BLaER1 (cell line): Measurements from ENCODE around the gene SDC1.
"Not testable (repeated sequence)": the region's sequence is repeated elsewhere in the genome, so short reads cannot be mapped to it uniquely, and the experiment has no call there.

Source experiments
- H3K27ac ChIP-seq: shearing (Covaris generic); formaldehyde crosslinking; 2 replicates; pipeline ENCODE4 v1.8.1; 2022
- H3K27me3 ChIP-seq: shearing (Covaris generic); formaldehyde crosslinking; 2 replicates; pipeline ENCODE4 v1.8.1; 2022
- H3K36me3 ChIP-seq: shearing (Covaris generic); formaldehyde crosslinking; 2 replicates; pipeline ENCODE4 v1.8.1; 2022
- H3K4me1 ChIP-seq: shearing (Covaris generic); formaldehyde crosslinking; 2 replicates; pipeline ENCODE4 v1.8.1; 2022
- H3K4me2 ChIP-seq: shearing (Covaris generic); formaldehyde crosslinking; 2 replicates; pipeline ENCODE4 v1.8.1; 2022
- H3K4me3 ChIP-seq: shearing (Covaris generic); formaldehyde crosslinking; 2 replicates; pipeline ENCODE4 v1.8.1; 2022
- H3K9ac ChIP-seq: shearing (Covaris generic); formaldehyde crosslinking; 2 replicates; pipeline ENCODE4 v1.8.1; 2022
- H3K9me3 ChIP-seq: shearing (Covaris generic); formaldehyde crosslinking; 2 replicates; pipeline ENCODE4 v1.8.1; 2022
- H4K20me1 ChIP-seq: shearing (Covaris generic); formaldehyde crosslinking; 2 replicates; pipeline ENCODE4 v1.8.1; 2022
- Cebpa-rat ChIP-seq: shearing (Covaris generic); IDR thresholded peaks from 2 replicates; pipeline ENCODE4 v1.8.1; 2022

Gene SDC1

GRCh38 chr2:20242727-20243377, 17.9 kb upstream of the SDC1 start:
- Histone ChIP-seq H3K4me3 (no peak overlapping the region), H3K9me3 (peaks cover 6% of the 10 kb centered on the region; the same call in 1 of the 2 replicates), H3K9ac (no peak overlapping the region), H3K4me1 (no peaks in the 10 kb centered on the region), H3K36me3 (peaks cover 22% of the 10 kb centered on the region), H3K27ac (no peak overlapping the region), H3K27me3 (no peaks in the 10 kb centered on the region), H3K4me2 (no peak overlapping the region), H4K20me1 (no peaks in the 10 kb centered on the region)
- no peak for TF ChIP-seq Cebpa-rat

- Histone ChIP-seq H3K9ac (no peak overlapping the region), H3K4me3 (no peak overlapping the region), H3K4me2 (no peak overlapping the region), H3K9me3 (peaks cover 7% of the 10 kb centered on the region; the same call in 1 of the 2 replicates), H3K36me3 (peaks cover 15% of the 10 kb centered on the region), H3K4me1 (no peaks in the 10 kb centered on the region), H3K27ac (no peak overlapping the region), H3K27me3 (no peaks in the 10 kb centered on the region), H4K20me1 (no peaks in the 10 kb centered on the region)
- no peak for TF ChIP-seq Cebpa-rat
Observed at GRCh38 chr2:20241973-20242726, 17.2 kb upstream of the SDC1 start.

- not testable (repeated sequence) for H3K4me3 ChIP-seq, H3K36me3 ChIP-seq, H3K27me3 ChIP-seq, H3K9ac ChIP-seq, H3K9me3 ChIP-seq, H3K4me2 ChIP-seq, H3K27ac ChIP-seq, H4K20me1 ChIP-seq, H3K4me1 ChIP-seq
Observed at GRCh38 chr2:20240291-20240690, 15.4 kb upstream of the SDC1 start.

- TF ChIP-seq Cebpa-rat, result no peak
- Histone ChIP-seq H3K4me2 (no peak overlapping the region), H3K9ac (no peak overlapping the region), H3K36me3 (no peaks in the 10 kb centered on the region), H4K20me1 (no peaks in the 10 kb centered on the region), H3K4me3 (no peak overlapping the region), H3K27ac (no peak overlapping the region), H3K4me1 (no peaks in the 10 kb centered on the region), H3K9me3 (peaks cover 7% of the 10 kb centered on the region; the same call in 1 of the 2 replicates), H3K27me3 (no peaks in the 10 kb centered on the region)
Observed at GRCh38 chr2:20236496-20236895, 11.6 kb upstream of the SDC1 start.

GRCh38 chr2:20235655-20236305, 10.8 kb upstream of the SDC1 start:
- H3K27me3 ChIP-seq, result no peaks in the 10 kb centered on the region
- H3K4me2 ChIP-seq, result no peak overlapping the region
- no peaks in the 10 kb centered on the region for H4K20me1 ChIP-seq
- H3K36me3 ChIP-seq, result no peaks in the 10 kb centered on the region
- no peak overlapping the region for H3K9ac ChIP-seq
- H3K27ac ChIP-seq, result no peak overlapping the region
- no peaks in the 10 kb centered on the region for H3K4me1 ChIP-seq
- H3K4me3 ChIP-seq, result no peak overlapping the region
- TF ChIP-seq Cebpa-rat, result no peak
- peaks cover 7% of the 10 kb centered on the region; the same call in 1 of the 2 replicates for H3K9me3 ChIP-seq

GRCh38 chr2:20234597-20234996, 9.7 kb upstream of the SDC1 start:
- H3K36me3 ChIP-seq, H3K27me3 ChIP-seq, H3K4me3 ChIP-seq, H3K9me3 ChIP-seq, H3K9ac ChIP-seq, H3K4me2 ChIP-seq, H3K27ac ChIP-seq, H4K20me1 ChIP-seq, H3K4me1 ChIP-seq: not testable (repeated sequence)

- H3K27me3 ChIP-seq, result no peaks in the 10 kb centered on the region
- H3K36me3 ChIP-seq, result no peaks in the 10 kb centered on the region
- no peaks in the 10 kb centered on the region for H4K20me1 ChIP-seq
- no peak overlapping the region for H3K4me2 ChIP-seq
- no peak overlapping the region for H3K27ac ChIP-seq
- TF ChIP-seq Cebpa-rat, result no peak
- H3K9me3 ChIP-seq, result peaks cover under 1% of the 10 kb centered on the region; the same call in 1 of the 2 replicates
- H3K4me3 ChIP-seq, result no peak overlapping the region
- H3K9ac ChIP-seq, result no peak overlapping the region
- no peaks in the 10 kb centered on the region for H3K4me1 ChIP-seq
Observed at GRCh38 chr2:20232837-20233207, 7.9 kb upstream of the SDC1 start.

- Histone ChIP-seq H3K27me3 (no peaks in the 10 kb centered on the region), H3K9ac (no peak overlapping the region), H3K36me3 (no peaks in the 10 kb centered on the region), H3K27ac (no peak overlapping the region), H4K20me1 (no peaks in the 10 kb centered on the region), H3K4me2 (no peak overlapping the region), H3K4me3 (no peak overlapping the region), H3K4me1 (no peaks in the 10 kb centered on the region; the same call in 1 of the 2 replicates), H3K9me3 (no peaks in the 10 kb centered on the region)
- no peak for TF ChIP-seq Cebpa-rat
Observed at GRCh38 chr2:20231598-20232026, 6.7 kb upstream of the SDC1 start.

GRCh38 chr2:20231159-20231558, 6.2 kb upstream of the SDC1 start:
- H3K4me3 ChIP-seq, result no peak overlapping the region
- H3K9ac ChIP-seq, result no peak overlapping the region
- no peak overlapping the region for H3K4me2 ChIP-seq
- H4K20me1 ChIP-seq, result no peaks in the 10 kb centered on the region
- H3K27me3 ChIP-seq, result no peaks in the 10 kb centered on the region
- H3K36me3 ChIP-seq, result no peaks in the 10 kb centered on the region
- peaks cover 5% of the 10 kb centered on the region for H3K4me1 ChIP-seq
- no peak for TF ChIP-seq Cebpa-rat
- no peaks in the 10 kb centered on the region for H3K9me3 ChIP-seq
- H3K27ac ChIP-seq, result no peak overlapping the region

GRCh38 chr2:20230114-20230425, 5.1 kb upstream of the SDC1 start:
- no peak for TF ChIP-seq Cebpa-rat
- H3K27me3 ChIP-seq, result no peaks in the 10 kb centered on the region
- no peak overlapping the region for H3K27ac ChIP-seq
- no peak overlapping the region for H3K4me3 ChIP-seq
- no peak overlapping the region for H3K4me2 ChIP-seq
- H4K20me1 ChIP-seq, result no peaks in the 10 kb centered on the region
- no peaks in the 10 kb centered on the region for H3K9me3 ChIP-seq
- H3K36me3 ChIP-seq, result no peaks in the 10 kb centered on the region
- no peak overlapping the region for H3K9ac ChIP-seq
- peaks cover 12% of the 10 kb centered on the region for H3K4me1 ChIP-seq
